Gastroesophageal sphincter (tissue), 4 donors: ENCODE measurements around the gene METRNL. TPM values are rescaled to one million over a fixed set of nuclear protein-coding genes. Genes with fewer than 3 reads are reported as not detected.

Experiments used
- ATAC-seq: fragments of 150-250 bp; one replicate; pipeline ENCODE4 v1.9.1; 2016; ENCODE audit warnings: mild to moderate bottlenecking, moderate library complexity
- H3K27ac ChIP-seq, 4 donors: fragments of 200-600 bp; sonication (generic) in 3 of 4; 1 replicate in 3 of 4; 2 replicates in 1 of 4; pipeline ENCODE4 v1.5.1; 2016 to 2019
- H3K27me3 ChIP-seq: fragments of 200-600 bp; sonication (generic); one replicate; pipeline ENCODE4 v1.5.1; 2019
- H3K36me3 ChIP-seq, 2 donors: fragments of 200-600 bp; sonication (generic); one replicate each; pipeline ENCODE4 v1.5.1; 2019; ENCODE audit warnings: control low read depth in 1 of 2
- H3K4me1 ChIP-seq, 3 donors: fragments of 200-600 bp; sonication (generic); 1 replicate in 2 of 3; 2 replicates in 1 of 3; pipeline ENCODE4 v1.5.1; 2016 to 2019; ENCODE audit warnings: control low read depth in 2 of 3
- H3K4me3 ChIP-seq, 2 donors: fragments of 200-600 bp; sonication (generic); one replicate each; pipeline ENCODE4 v1.5.1; 2019; ENCODE audit warnings: mild to moderate bottlenecking in 1 of 2, moderate library complexity in 1 of 2
- H3K9me3 ChIP-seq, 3 donors: fragments of 200-600 bp; sonication (generic); one replicate each; pipeline ENCODE4 v1.5.1; 2017 to 2019; ENCODE audit warnings: control low read depth in 2 of 3
- CTCF ChIP-seq, 4 experiments: fragments of 200-600 bp in 2 of 4; fragments of 450-650 bp in 2 of 4; sonication (generic) in 1 of 4; IDR thresholded peaks; one replicate each; pipeline ENCODE4 v1.5.1; 2017 to 2019; ENCODE audit warnings: antibody characterized with exemption in 4 of 4, mild to moderate bottlenecking in 2 of 4, moderate library complexity in 2 of 4
- EP300 ChIP-seq: sonication (generic); formaldehyde crosslinking; IDR thresholded peaks from one replicate; pipeline ENCODE4 v1.6.1; 2017; ENCODE audit warnings: antibody characterized with exemption, mild to moderate bottlenecking
- POLR2A ChIP-seq, 2 donors: fragments of 450-650 bp; IDR thresholded peaks; one replicate each; pipeline ENCODE4 v1.6.1; 2017; ENCODE audit warnings: antibody characterized with exemption in 2 of 2, mild to moderate bottlenecking in 2 of 2, moderate library complexity in 1 of 2
- POLR2AphosphoS5 ChIP-seq: sonication (generic); formaldehyde crosslinking; IDR thresholded peaks from one replicate; pipeline ENCODE4 v1.6.1; 2017; ENCODE audit warnings: antibody characterized with exemption
- WGBS, 2 donors: methylation state at CpG; one replicate each; pipeline ENCODE4 v1.1.5; 2018; ENCODE audit warnings: low coverage in 1 of 2; 5-methylcytosine and 5-hydroxymethylcytosine counted together
- total RNA-seq, 4 donors: library from RNA; depleted of rRNA; stranded (reverse); fragments of >200 nt; gene quantifications; one replicate each; pipeline ENCODE4 v1.1.0, GENCODE V29; 2016

The METRNL gene
- total RNA-seq, 4 donors from 2014 or later, result 41.1 to 82.6 (median 66.3) TPM

GRCh38 chr17:83127431-83128160 is 48.2 kb downstream of the METRNL start:
- 67% methylated on average over 1 of the region's 16 CpGs; no CpG with 5 or more reads in 1 of the 2 donors for WGBS, 2 donors
- no peaks in the 10 kb centered on the region for H3K4me1 ChIP-seq

GRCh38 chr17:83128306-83129240 is 49.2 kb downstream of the METRNL start:
- ATAC-seq, result no peak
- Histone ChIP-seq H3K4me1 (no peaks in the 10 kb centered on the region), H3K36me3 (no peaks in the 10 kb centered on the region), H3K27me3 (peaks cover 35% of the 10 kb centered on the region), H3K4me3 (no peak overlapping the region), H3K27ac (no peak overlapping the region), H3K9me3 (no peaks in the 10 kb centered on the region)
- TF ChIP-seq EP300, result no peak
- TF ChIP-seq CTCF (IDR thresholded peaks at IDR 0.05), result no peak
- TF ChIP-seq POLR2AphosphoS5, result no peak
- TF ChIP-seq POLR2A (IDR thresholded peaks at IDR 0.05), result no peak
- WGBS, 2 donors, result 80 to 87% methylated on average over 16 to 18 of the region's 32 CpGs

More at GRCh38 chr17:83127431-83128160, 48.2 kb downstream of the METRNL start:
- no peak for ATAC-seq
- Histone ChIP-seq H3K9me3 (no peaks in the 10 kb centered on the region), H3K4me3 (no peak overlapping the region), H3K27ac (no peak overlapping the region), H3K27me3 (peaks cover 38% of the 10 kb centered on the region), H3K36me3 (no peaks in the 10 kb centered on the region)
- TF ChIP-seq CTCF (IDR thresholded peaks at IDR 0.05) (no peak), POLR2A (IDR thresholded peaks at IDR 0.05) (no peak), EP300 (no peak), POLR2AphosphoS5 (no peak)

- no peak for ATAC-seq
- 85 to 100% methylated on average over 1 to 7 of the region's 12 CpGs for WGBS, 2 donors
- no peaks in the 10 kb centered on the region for H3K4me1 ChIP-seq
- no peak for TF ChIP-seq EP300
- TF ChIP-seq CTCF (IDR thresholded peaks at IDR 0.05), result no peak
- TF ChIP-seq POLR2AphosphoS5, result no peak
- no peak for TF ChIP-seq POLR2A (IDR thresholded peaks at IDR 0.05)
- H3K9me3 ChIP-seq, result no peaks in the 10 kb centered on the region
- H3K27ac ChIP-seq, result no peak overlapping the region
- H3K4me3 ChIP-seq, result no peak overlapping the region
- H3K27me3 ChIP-seq, result peaks cover 26% of the 10 kb centered on the region
- no peaks in the 10 kb centered on the region for H3K36me3 ChIP-seq
These were observed 50.3 kb downstream of the METRNL start for GRCh38 chr17:83129676-83130075.

GRCh38 chr17:83131401-83132011 is 52.1 kb downstream of the METRNL start:
- TF ChIP-seq POLR2A (IDR thresholded peaks at IDR 0.05) (no peak), CTCF (IDR thresholded peaks at IDR 0.05) (no peak), POLR2AphosphoS5 (no peak), EP300 (no peak)
- 92% methylated on average over 8 of the region's 14 CpGs; no CpG with 5 or more reads in 1 of the 2 donors for WGBS, 2 donors
- Histone ChIP-seq H3K27ac (no peak overlapping the region), H3K27me3 (peaks cover 20% of the 10 kb centered on the region), H3K36me3 (no peaks in the 10 kb centered on the region), H3K9me3 (no peaks in the 10 kb centered on the region), H3K4me1 (no peaks in the 10 kb centered on the region), H3K4me3 (no peak overlapping the region)
- no peak for ATAC-seq
